GM21381 (cell line): ENCODE results near the gene FRMD1.

Source experiments
- ATAC-seq: cut with Tn5 transposase; IDR thresholded peaks from one replicate; pipeline ENCODE4 v1.9.1; 2021; ENCODE audit warnings: mild to moderate bottlenecking, moderate library complexity; ENCODE audit not compliant: unreplicated experiment

The FRMD1 gene

GRCh38 chr6:168113226-168113625 is 34.2 kb upstream of the FRMD1 start:
- no peak for ATAC-seq

GRCh38 chr6:168111911-168112310 is 32.9 kb upstream of the FRMD1 start:
- no peak for ATAC-seq

GRCh38 chr6:168110437-168110836 is 31.4 kb upstream of the FRMD1 start:
- ATAC-seq = no peak

GRCh38 chr6:168109171-168109570 is 30.2 kb upstream of the FRMD1 start:
- ATAC-seq = no peak

- ATAC-seq = no peak
Observed at GRCh38 chr6:168107191-168107983, 28.4 kb upstream of the FRMD1 start.

GRCh38 chr6:168106633-168107005 is 27.6 kb upstream of the FRMD1 start:
- no peak for ATAC-seq

- ATAC-seq = no peak
Observed at GRCh38 chr6:168105813-168106632, 27.0 kb upstream of the FRMD1 start.

- no peak for ATAC-seq
Observed at GRCh38 chr6:168104636-168105035, 25.6 kb upstream of the FRMD1 start.

GRCh38 chr6:168103050-168103830 is 24.2 kb upstream of the FRMD1 start:
- ATAC-seq = no peak

- no peak for ATAC-seq
Observed at GRCh38 chr6:168102315-168102985, 23.4 kb upstream of the FRMD1 start.

GRCh38 chr6:168101590-168102314 is 22.7 kb upstream of the FRMD1 start:
- no peak for ATAC-seq

GRCh38 chr6:168100803-168101589 is 22.0 kb upstream of the FRMD1 start:
- ATAC-seq = no peak

- ATAC-seq = no peak
Observed at GRCh38 chr6:168100011-168100802, 21.2 kb upstream of the FRMD1 start.

- ATAC-seq = no peak
Observed at GRCh38 chr6:168099201-168100010, 20.4 kb upstream of the FRMD1 start.

- no peak for ATAC-seq
Observed at GRCh38 chr6:168098431-168098861, 19.4 kb upstream of the FRMD1 start.

GRCh38 chr6:168097621-168098430 is 18.8 kb upstream of the FRMD1 start:
- ATAC-seq = no peak

- ATAC-seq = no peak
Observed at GRCh38 chr6:168097221-168097620, 18.2 kb upstream of the FRMD1 start.
